Measurements from ENCODE around the gene MAN2A1.
"Not testable (repeated sequence)": the region's sequence is repeated elsewhere in the genome, so short reads cannot be mapped to it uniquely, and the experiment has no call there.

MAN2A1 gene

GRCh38 chr5:109826426-109826825, 136.7 kb downstream of the MAN2A1 start:
- no peak for DNase-seq (ENCODE audit: low read depth, low spot score)

GRCh38 chr5:109829331-109829730, 139.6 kb downstream of the MAN2A1 start:
- DNase-seq (ENCODE audit: low read depth, low spot score) = no peak

- no peak for DNase-seq (ENCODE audit: low read depth, low spot score)
Observed at GRCh38 chr5:109830955-109831502, 141.3 kb downstream of the MAN2A1 start.

- DNase-seq (ENCODE audit: low read depth, low spot score) = not testable (repeated sequence)
Observed at GRCh38 chr5:109832207-109833188, 142.8 kb downstream of the MAN2A1 start.

- no peak for DNase-seq (ENCODE audit: low read depth, low spot score)
Observed at GRCh38 chr5:109833946-109834345, 144.2 kb downstream of the MAN2A1 start.

- DNase-seq (ENCODE audit: low read depth, low spot score) = no peak
Observed at GRCh38 chr5:109836280-109836679, 146.6 kb downstream of the MAN2A1 start.

- DNase-seq (ENCODE audit: low read depth, low spot score) = no peak
Observed at GRCh38 chr5:109837231-109837861, 147.6 kb downstream of the MAN2A1 start.

- no peak for DNase-seq (ENCODE audit: low read depth, low spot score)
Observed at GRCh38 chr5:109838157-109838556, 148.4 kb downstream of the MAN2A1 start.

GRCh38 chr5:109844148-109844547, 154.4 kb downstream of the MAN2A1 start:
- DNase-seq (ENCODE audit: low read depth, low spot score) = no peak

- no peak for DNase-seq (ENCODE audit: low read depth, low spot score)
Observed at GRCh38 chr5:109844695-109845094, 155.0 kb downstream of the MAN2A1 start.

- no peak for DNase-seq (ENCODE audit: low read depth, low spot score)
Observed at GRCh38 chr5:109848130-109848529, 158.4 kb downstream of the MAN2A1 start.

- no peak for DNase-seq (ENCODE audit: low read depth, low spot score)
Observed at GRCh38 chr5:109849478-109850088, 159.9 kb downstream of the MAN2A1 start.

- no peak for DNase-seq (ENCODE audit: low read depth, low spot score)
Observed at GRCh38 chr5:109852371-109853155, 162.8 kb downstream of the MAN2A1 start.

- no peak for DNase-seq (ENCODE audit: low read depth, low spot score)
Observed at GRCh38 chr5:109853377-109853776, 163.7 kb downstream of the MAN2A1 start.

- no peak for DNase-seq (ENCODE audit: low read depth, low spot score)
Observed at GRCh38 chr5:109855056-109855455, 165.3 kb downstream of the MAN2A1 start.

- DNase-seq (ENCODE audit: low read depth, low spot score) = no peak
Observed at GRCh38 chr5:109857405-109858031, 167.8 kb downstream of the MAN2A1 start.

- no peak for DNase-seq (ENCODE audit: low read depth, low spot score)
Observed at GRCh38 chr5:109859537-109859936, 169.8 kb downstream of the MAN2A1 start.

GRCh38 chr5:109862301-109862700, 172.6 kb downstream of the MAN2A1 start:
- DNase-seq (ENCODE audit: low read depth, low spot score) = no peak

GRCh38 chr5:109863752-109864151, 174.0 kb downstream of the MAN2A1 start:
- no peak for DNase-seq (ENCODE audit: low read depth, low spot score)

GRCh38 chr5:109865637-109866036, 175.9 kb downstream of the MAN2A1 start:
- DNase-seq (ENCODE audit: low read depth, low spot score) = no peak

GRCh38 chr5:109866051-109866450, 176.3 kb downstream of the MAN2A1 start:
- DNase-seq (ENCODE audit: low read depth, low spot score) = no peak

Data from activated naive CD8-positive, alpha-beta T cell treated with anti-CD3 and anti-CD28 coated beads, Interleukin-2, amount 50 U/mL, for 16 hours (primary cell).